ENCODE data around the gene PTPRC.

DNA sequence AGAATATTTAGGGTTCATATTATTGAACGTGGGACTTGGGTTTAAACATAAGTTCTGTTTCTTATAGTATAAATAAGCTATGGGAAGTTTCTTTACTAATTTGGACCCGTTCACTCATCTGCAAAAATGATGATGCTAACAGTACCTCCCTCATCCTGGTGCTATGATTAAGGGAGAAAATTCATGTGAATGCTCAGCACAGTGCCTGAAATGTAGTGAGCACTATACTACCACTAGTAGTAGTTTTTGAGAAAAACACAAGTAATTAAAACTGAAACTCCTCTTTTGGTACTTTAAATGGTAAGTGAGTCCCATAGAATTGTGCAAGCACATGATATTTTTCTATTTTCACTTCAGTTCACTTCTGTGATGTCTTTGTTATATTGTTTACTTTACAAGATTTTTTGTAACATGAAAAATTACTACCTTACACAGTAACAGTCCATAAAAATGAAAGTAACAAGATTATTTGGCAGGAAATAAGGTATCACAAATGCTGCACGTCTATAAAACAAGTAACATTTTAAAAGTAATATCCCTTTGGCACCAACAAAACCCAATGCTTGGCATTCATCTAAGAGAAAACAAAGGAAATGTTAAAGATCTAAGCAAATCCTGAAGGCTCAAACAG lies 11.3 kb upstream of the PTPRC start:
- TF ChIP-seq, protein P1, sequence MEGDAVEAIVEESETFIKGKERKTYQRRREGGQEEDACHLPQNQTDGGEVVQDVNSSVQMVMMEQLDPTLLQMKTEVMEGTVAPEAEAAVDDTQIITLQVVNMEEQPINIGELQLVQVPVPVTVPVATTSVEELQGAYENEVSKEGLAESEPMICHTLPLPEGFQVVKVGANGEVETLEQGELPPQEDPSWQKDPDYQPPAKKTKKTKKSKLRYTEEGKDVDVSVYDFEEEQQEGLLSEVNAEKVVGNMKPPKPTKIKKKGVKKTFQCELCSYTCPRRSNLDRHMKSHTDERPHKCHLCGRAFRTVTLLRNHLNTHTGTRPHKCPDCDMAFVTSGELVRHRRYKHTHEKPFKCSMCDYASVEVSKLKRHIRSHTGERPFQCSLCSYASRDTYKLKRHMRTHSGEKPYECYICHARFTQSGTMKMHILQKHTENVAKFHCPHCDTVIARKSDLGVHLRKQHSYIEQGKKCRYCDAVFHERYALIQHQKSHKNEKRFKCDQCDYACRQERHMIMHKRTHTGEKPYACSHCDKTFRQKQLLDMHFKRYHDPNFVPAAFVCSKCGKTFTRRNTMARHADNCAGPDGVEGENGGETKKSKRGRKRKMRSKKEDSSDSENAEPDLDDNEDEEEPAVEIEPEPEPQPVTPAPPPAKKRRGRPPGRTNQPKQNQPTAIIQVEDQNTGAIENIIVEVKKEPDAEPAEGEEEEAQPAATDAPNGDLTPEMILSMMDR (IDR thresholded peaks at IDR 0.05), result no peak
- no peak for TF ChIP-seq POLR2A (IDR thresholded peaks at IDR 0.05)

Measured in vagina (tissue), 2 donors.